ENCODE results near the gene GPR78.

The GPR78 gene

GRCh38 chr4:8547108-8547911 is 32.9 kb upstream of the GPR78 start:
- DNase-seq = no peak

- no peak for DNase-seq
Observed at GRCh38 chr4:8547912-8548730, 32.1 kb upstream of the GPR78 start.

GRCh38 chr4:8548731-8549351 is 31.4 kb upstream of the GPR78 start:
- no peak for DNase-seq

- DNase-seq = no peak
Observed at GRCh38 chr4:8549352-8549931, 30.8 kb upstream of the GPR78 start.

GRCh38 chr4:8550691-8551090 is 29.5 kb upstream of the GPR78 start:
- DNase-seq = no peak

GRCh38 chr4:8552024-8552423 is 28.2 kb upstream of the GPR78 start:
- DNase-seq = no peak

- DNase-seq = no peak
Observed at GRCh38 chr4:8552581-8553205, 27.5 kb upstream of the GPR78 start.

GRCh38 chr4:8553216-8553615 is 27.0 kb upstream of the GPR78 start:
- no peak for DNase-seq

- DNase-seq = no peak
Observed at GRCh38 chr4:8553991-8554405, 26.2 kb upstream of the GPR78 start.

GRCh38 chr4:8554555-8555100 is 25.6 kb upstream of the GPR78 start:
- no peak for DNase-seq

- no peak for DNase-seq
Observed at GRCh38 chr4:8555716-8556115, 24.5 kb upstream of the GPR78 start.

- no peak for DNase-seq
Observed at GRCh38 chr4:8556341-8557150, 23.6 kb upstream of the GPR78 start.

- DNase-seq = no peak
Observed at GRCh38 chr4:8557151-8558076, 22.8 kb upstream of the GPR78 start.

- DNase-seq = no peak
Observed at GRCh38 chr4:8558080-8558960, 21.9 kb upstream of the GPR78 start.

GRCh38 chr4:8559011-8559410 is 21.2 kb upstream of the GPR78 start:
- no peak for DNase-seq

- no peak for DNase-seq
Observed at GRCh38 chr4:8559524-8560264, 20.5 kb upstream of the GPR78 start.

GRCh38 chr4:8560265-8561047 is 19.7 kb upstream of the GPR78 start:
- no peak for DNase-seq

- DNase-seq = no peak
Observed at GRCh38 chr4:8564595-8564994, 15.6 kb upstream of the GPR78 start.

Measured in NCI-H1092 (cell line).